Ascending aorta (tissue), 2 donors: ENCODE results near the gene OLA1. TPM values are rescaled to one million over a fixed set of nuclear protein-coding genes. Genes with fewer than 3 reads are reported as not detected.

Experiments used
- DNase-seq, 2 donors: peaks; one replicate each; pipeline ENCODE4 v3.0.0-alpha.2; 2019; ENCODE audit warnings: low spot score in 2 of 2
- H3K27ac ChIP-seq, 2 donors: fragments of 200-600 bp; sonication (generic); one replicate each; pipeline ENCODE4 v1.5.1; 2016 to 2017; ENCODE audit warnings: mild to moderate bottlenecking in 1 of 2
- H3K27me3 ChIP-seq: fragments of 200-600 bp; sonication (generic); one replicate; pipeline ENCODE4 v1.5.1; 2017
- H3K36me3 ChIP-seq, 2 donors: fragments of 200-600 bp; sonication (generic); one replicate each; pipeline ENCODE4 v1.5.1; 2016
- H3K4me1 ChIP-seq, 2 donors: fragments of 200-600 bp; sonication (generic); one replicate each; pipeline ENCODE4 v1.5.1; 2016 to 2017; ENCODE audit warnings: mild to moderate bottlenecking in 1 of 2
- H3K4me3 ChIP-seq, 2 donors: fragments of 200-600 bp; sonication (generic); one replicate each; pipeline ENCODE4 v1.5.1; 2016 to 2017; ENCODE audit warnings: mild to moderate bottlenecking in 1 of 2
- H3K9me3 ChIP-seq, 2 donors: fragments of 200-600 bp; sonication (generic); one replicate each; pipeline ENCODE4 v1.5.1; 2016
- intact Hi-C: fragments of 100-400 bp; cut with DNase I; formaldehyde crosslinking; loops from one replicate; pipeline ENCODE4 v1.15.1; 2023
- total RNA-seq: library from RNA; depleted of rRNA; stranded (reverse); fragments of >200 nt; gene quantifications from one replicate; pipeline ENCODE4 v1.1.0, GENCODE V29; 2016
- TF ChIP-seq, protein P1 (sequence below), 3 experiments: fragments of 200-600 bp in 2 of 3; fragments of 450-650 bp in 1 of 3; sonication (generic) in 2 of 3; IDR thresholded peaks; one replicate each; pipeline ENCODE4 v1.5.1; 2016 to 2019; ENCODE audit warnings: antibody characterized with exemption in 3 of 3, mild to moderate bottlenecking in 1 of 3, moderate library complexity in 1 of 3

The OLA1 gene
- total RNA-seq, 1 donor from 2014 or later = 29.5 TPM

DNA sequence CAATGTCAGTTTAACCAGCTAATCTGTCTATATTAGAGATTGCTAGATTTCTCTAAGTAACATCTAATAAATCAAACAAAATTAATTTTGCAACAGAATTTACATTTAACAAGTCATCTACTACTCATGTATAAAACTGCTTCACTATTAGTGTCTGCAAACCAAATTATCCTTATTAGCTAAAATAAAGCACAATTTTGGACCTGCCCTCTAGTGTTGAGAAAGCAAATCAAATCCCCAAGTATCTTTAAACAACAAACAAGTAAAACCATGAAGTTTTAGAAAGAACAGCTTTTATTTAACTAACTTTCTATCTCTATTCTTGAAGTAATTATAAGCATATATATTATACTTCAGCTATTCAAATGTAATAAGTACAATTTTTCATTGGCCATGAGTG lies 170.1 kb downstream of the OLA1 start:
- no peak for DNase-seq
- intact Hi-C loops = loop anchor here (10.0 kb wide), 1 partner anchor 673 kb away; no protein-coding TSS in a partner anchor
- Histone ChIP-seq H3K9me3 (no peaks in the 10 kb centered on the region), H3K36me3 (peaks cover 4 to 10% of the 10 kb centered on the region in 2 donors), H3K4me1 (no peaks in the 10 kb centered on the region), H3K4me3 (no peak overlapping the region), H3K27me3 (no peaks in the 10 kb centered on the region), H3K27ac (no peak overlapping the region)
- TF ChIP-seq, protein P1, sequence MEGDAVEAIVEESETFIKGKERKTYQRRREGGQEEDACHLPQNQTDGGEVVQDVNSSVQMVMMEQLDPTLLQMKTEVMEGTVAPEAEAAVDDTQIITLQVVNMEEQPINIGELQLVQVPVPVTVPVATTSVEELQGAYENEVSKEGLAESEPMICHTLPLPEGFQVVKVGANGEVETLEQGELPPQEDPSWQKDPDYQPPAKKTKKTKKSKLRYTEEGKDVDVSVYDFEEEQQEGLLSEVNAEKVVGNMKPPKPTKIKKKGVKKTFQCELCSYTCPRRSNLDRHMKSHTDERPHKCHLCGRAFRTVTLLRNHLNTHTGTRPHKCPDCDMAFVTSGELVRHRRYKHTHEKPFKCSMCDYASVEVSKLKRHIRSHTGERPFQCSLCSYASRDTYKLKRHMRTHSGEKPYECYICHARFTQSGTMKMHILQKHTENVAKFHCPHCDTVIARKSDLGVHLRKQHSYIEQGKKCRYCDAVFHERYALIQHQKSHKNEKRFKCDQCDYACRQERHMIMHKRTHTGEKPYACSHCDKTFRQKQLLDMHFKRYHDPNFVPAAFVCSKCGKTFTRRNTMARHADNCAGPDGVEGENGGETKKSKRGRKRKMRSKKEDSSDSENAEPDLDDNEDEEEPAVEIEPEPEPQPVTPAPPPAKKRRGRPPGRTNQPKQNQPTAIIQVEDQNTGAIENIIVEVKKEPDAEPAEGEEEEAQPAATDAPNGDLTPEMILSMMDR (IDR thresholded peaks at IDR 0.05) = peak; percentile 15 to 45 (median 19)

DNA sequence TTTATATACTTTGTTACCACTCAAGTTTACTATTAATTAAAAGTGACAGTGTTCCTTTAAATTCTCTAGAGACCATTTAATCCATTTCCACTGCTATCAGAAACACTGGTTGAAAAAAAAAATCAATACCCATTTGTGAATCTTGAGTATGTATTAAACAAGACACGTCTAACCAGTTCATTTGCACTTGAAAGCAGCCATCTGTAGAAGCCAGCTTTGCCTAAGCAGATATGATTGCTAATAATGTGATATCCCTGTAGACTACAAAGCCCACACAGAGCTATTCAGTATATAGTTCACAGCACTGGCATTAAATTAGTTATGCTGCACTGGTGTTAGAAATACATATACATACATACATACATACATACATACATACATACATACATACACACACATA lies 171.4 kb downstream of the OLA1 start:
- intact Hi-C loops = loop anchor here (10.0 kb wide), 1 partner anchor 672 kb away; no protein-coding TSS in a partner anchor
- Histone ChIP-seq H3K27ac (no peak overlapping the region), H3K27me3 (no peaks in the 10 kb centered on the region), H3K4me3 (no peak overlapping the region), H3K9me3 (no peaks in the 10 kb centered on the region), H3K36me3 (peaks cover 4 to 10% of the 10 kb centered on the region in 2 donors), H3K4me1 (no peaks in the 10 kb centered on the region)
- TF ChIP-seq, protein P1 (IDR thresholded peaks at IDR 0.05) = no peak
- no peak for DNase-seq

DNA sequence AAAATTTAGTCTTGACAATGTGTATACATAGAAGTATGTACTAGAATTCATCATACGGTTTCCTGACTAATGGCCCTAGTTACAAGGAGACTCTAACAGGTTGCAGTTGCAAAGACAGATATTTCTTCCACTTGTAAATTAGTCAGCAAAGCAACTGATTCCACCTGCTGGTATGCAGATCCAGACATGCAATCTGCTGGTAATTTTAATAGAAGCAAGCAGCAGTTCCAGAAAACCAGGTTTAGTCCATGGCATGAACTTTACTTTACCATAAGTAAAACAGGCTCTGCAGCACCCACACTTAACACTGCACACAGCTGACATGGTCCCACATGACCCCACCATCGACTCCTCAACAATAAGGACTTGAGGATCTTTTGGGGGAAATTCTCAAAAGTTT lies 172.3 kb downstream of the OLA1 start:
- no peak for DNase-seq
- Histone ChIP-seq H3K36me3 (peaks cover 4 to 10% of the 10 kb centered on the region in 2 donors), H3K4me1 (no peaks in the 10 kb centered on the region), H3K9me3 (no peaks in the 10 kb centered on the region), H3K27me3 (no peaks in the 10 kb centered on the region), H3K4me3 (no peak overlapping the region), H3K27ac (no peak overlapping the region)
- TF ChIP-seq, protein P1 (IDR thresholded peaks at IDR 0.05) = no peak
- intact Hi-C loops = loop anchor here (10.0 kb wide), 1 partner anchor 671 kb away; no protein-coding TSS in a partner anchor

DNA sequence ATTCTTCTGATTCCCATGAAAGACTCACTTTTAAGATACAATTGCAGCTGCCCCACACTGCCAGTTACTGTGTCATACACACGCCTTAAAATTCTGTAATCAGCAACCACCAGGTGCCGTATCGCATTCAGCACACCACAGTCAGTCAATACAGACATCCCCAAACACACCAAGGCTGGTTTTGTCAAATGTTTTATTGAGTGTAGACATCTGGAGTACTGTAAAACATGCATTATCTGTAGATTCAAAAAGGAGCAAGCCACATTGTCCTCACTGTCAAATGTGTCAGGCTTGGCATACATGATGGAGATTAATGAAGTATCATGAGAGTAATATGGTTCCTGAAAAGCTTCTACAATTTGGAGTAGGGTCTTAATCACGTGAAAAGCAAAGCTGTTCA lies 173.5 kb downstream of the OLA1 start:
- DNase-seq = no peak
- H3K27ac ChIP-seq = no peak overlapping the region
- no peaks in the 10 kb centered on the region for H3K9me3 ChIP-seq
- H3K27me3 ChIP-seq = no peaks in the 10 kb centered on the region
- H3K36me3 ChIP-seq = peaks cover 4 to 10% of the 10 kb centered on the region in 2 donors
- no peak overlapping the region for H3K4me3 ChIP-seq
- TF ChIP-seq, protein P1 (IDR thresholded peaks at IDR 0.05) = no peak
- intact Hi-C loops = loop anchor here (10.0 kb wide), 1 partner anchor 670 kb away; no protein-coding TSS in a partner anchor
- no peaks in the 10 kb centered on the region for H3K4me1 ChIP-seq

DNA sequence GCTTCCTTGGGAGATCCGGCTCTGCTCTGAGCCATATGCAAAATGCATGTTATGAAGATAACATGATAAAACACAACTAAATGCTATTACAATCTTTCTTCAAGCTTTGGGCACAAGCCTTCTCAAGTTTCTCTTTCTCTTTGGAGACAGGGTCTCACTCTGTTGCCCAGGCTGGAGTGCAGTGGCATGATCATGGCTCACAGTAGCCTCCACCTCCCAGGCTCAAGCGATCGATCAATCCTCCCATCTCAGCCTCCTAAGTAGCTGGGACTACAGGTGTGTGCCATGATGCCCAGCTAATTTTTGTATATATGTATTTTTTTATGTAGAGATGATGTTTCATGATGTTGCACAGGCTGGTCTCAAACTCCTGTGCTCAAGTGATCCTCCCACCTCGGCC lies 175.5 kb downstream of the OLA1 start:
- DNase-seq = no peak
- no peaks in the 10 kb centered on the region for H3K9me3 ChIP-seq
- TF ChIP-seq, protein P1 (IDR thresholded peaks at IDR 0.05) = no peak
- intact Hi-C loops = loop anchor here (10.0 kb wide), 1 partner anchor 668 kb away; no protein-coding TSS in a partner anchor
- H3K36me3 ChIP-seq = peaks cover 4 to 10% of the 10 kb centered on the region in 2 donors
- no peak overlapping the region for H3K27ac ChIP-seq
- no peak overlapping the region for H3K4me3 ChIP-seq
- H3K4me1 ChIP-seq = no peaks in the 10 kb centered on the region
- H3K27me3 ChIP-seq = no peaks in the 10 kb centered on the region
